Stimulated activated CD4-positive, alpha-beta T cell treated with anti-CD3 and anti-CD28 coated beads, Interleukin-4, amount 100 ng/mL, for 24 hours (primary cell): ENCODE data around the gene CAPZA1.
"Not testable (repeated sequence)": the region's sequence is repeated elsewhere in the genome, so short reads cannot be mapped to it uniquely, and the experiment has no call there.

Experiments
- DNase-seq: peaks from one replicate; pipeline ENCODE4 v3.0.0-alpha.2; 2020

CAPZA1 gene

GRCh38 chr1:112619518-112620376, at the start of gene CAPZA1:
TSS of gene CAPZA1 (plus strand) at chr1:112619832. CDS start at chr1:112619845, 13 bp downstream.
- peak; percentile 91 for DNase-seq

- DNase-seq: no peak
Measured at GRCh38 chr1:112575154-112575804, 44.4 kb upstream of the CAPZA1 start.

- no peak for DNase-seq
Measured at GRCh38 chr1:112576240-112576639, 43.4 kb upstream of the CAPZA1 start.

GRCh38 chr1:112579801-112580510, 39.7 kb upstream of the CAPZA1 start:
- DNase-seq: no peak

- no peak for DNase-seq
Measured at GRCh38 chr1:112581586-112582192, 37.9 kb upstream of the CAPZA1 start.

- DNase-seq: no peak
Measured at GRCh38 chr1:112583366-112583765, 36.3 kb upstream of the CAPZA1 start.

- DNase-seq: no peak
Measured at GRCh38 chr1:112589766-112590165, 29.9 kb upstream of the CAPZA1 start.

GRCh38 chr1:112594208-112594876, 25.3 kb upstream of the CAPZA1 start:
- no peak for DNase-seq

- no peak for DNase-seq
Measured at GRCh38 chr1:112599477-112599876, 20.2 kb upstream of the CAPZA1 start.

- DNase-seq: no peak
Measured at GRCh38 chr1:112603012-112603411, 16.6 kb upstream of the CAPZA1 start.

- DNase-seq: no peak
Measured at GRCh38 chr1:112603541-112603940, 16.1 kb upstream of the CAPZA1 start.

GRCh38 chr1:112605633-112606327, 13.9 kb upstream of the CAPZA1 start:
- no peak for DNase-seq

GRCh38 chr1:112614460-112615065, 5.1 kb upstream of the CAPZA1 start:
- no peak for DNase-seq

GRCh38 chr1:112618114-112618720, 1.4 kb upstream of the CAPZA1 start:
- peak; percentile 36 for DNase-seq

- peak; percentile 60 for DNase-seq
Measured at GRCh38 chr1:112618721-112619517, 713 bp upstream of the CAPZA1 start, which contains the start of gene ST7L. TSS of gene ST7L (minus strand) at chr1:112619141. CDS start at chr1:112619113, 28 bp downstream.

GRCh38 chr1:112620377-112620695, 704 bp downstream of the CAPZA1 start:
- no peak for DNase-seq

GRCh38 chr1:112624493-112624892, 4.9 kb downstream of the CAPZA1 start:
- not testable (repeated sequence) for DNase-seq

- no peak for DNase-seq
Measured at GRCh38 chr1:112625696-112626095, 6.1 kb downstream of the CAPZA1 start.

GRCh38 chr1:112626193-112626592, 6.6 kb downstream of the CAPZA1 start:
- no peak for DNase-seq

GRCh38 chr1:112626887-112627286, 7.3 kb downstream of the CAPZA1 start:
- no peak for DNase-seq
